OCI-LY3 (cell line): ENCODE data around the gene MCUR1.
"Not testable (repeated sequence)": the region's sequence is repeated elsewhere in the genome, so short reads cannot be mapped to it uniquely, and the experiment has no call there.

Experiments used
- H2AFZ ChIP-seq: fragments of 200-600, 300-600 bp; shearing (Covaris generic); 2 replicates; pipeline ENCODE4 v1.6.0; 2014; ENCODE audit warnings: antibody characterized with exemption, low read depth, low read length
- H3K27ac ChIP-seq: fragments of 200-600, 300-600 bp; sonication (generic); 2 replicates; pipeline ENCODE4 v1.5.1; 2014; ENCODE audit warnings: mild to moderate bottlenecking, low read length, moderate library complexity, mixed read lengths
- H3K27me3 ChIP-seq: fragments of 200-600, 300-600 bp; sonication (generic); 2 replicates; pipeline ENCODE4 v1.6.1; 2014; ENCODE audit warnings: low read depth, low read length, mixed read lengths
- H3K36me3 ChIP-seq: fragments of 200-600, 300-600 bp; sonication (generic); replicated peaks from 2 replicates; pipeline ENCODE3; 2014; ENCODE audit warnings: low read depth, low read length, mixed read lengths
- H3K4me1 ChIP-seq: fragments of 300-600, 200-600 bp; sonication (generic); 2 replicates; pipeline ENCODE4 v1.6.1; 2014; ENCODE audit warnings: low read length, mixed read lengths
- H3K4me2 ChIP-seq: fragments of 200-600, 300-600 bp; sonication (generic); 2 replicates; pipeline ENCODE4 v1.6.1; 2014; ENCODE audit warnings: low read length, mixed read lengths
- H3K4me3 ChIP-seq: fragments of 300-600, 200-600 bp; sonication (generic); 2 replicates; pipeline ENCODE4 v1.5.1; 2014; ENCODE audit warnings: antibody characterized with exemption, mild to moderate bottlenecking, low read length, moderate library complexity
- H3K79me2 ChIP-seq: fragments of 300-600, 200-600 bp; shearing (Covaris generic); 2 replicates; pipeline ENCODE4 v1.6.1; 2014; ENCODE audit warnings: mild to moderate bottlenecking, low read length, mixed read lengths
- H3K9ac ChIP-seq: fragments of 300-600, 200-600 bp; shearing (Covaris generic); 2 replicates; pipeline ENCODE4 v1.6.0; 2014; ENCODE audit warnings: mild to moderate bottlenecking, low read length, moderate library complexity
- H3K9me3 ChIP-seq: fragments of 200-600, 300-600 bp; shearing (Covaris generic); 2 replicates; pipeline ENCODE4 v1.6.1; 2014; ENCODE audit warnings: low read length, mixed read lengths; ENCODE audit not compliant: insufficient read depth
- H4K20me1 ChIP-seq: fragments of 200-600, 300-600 bp; sonication (generic); 2 replicates; pipeline ENCODE4 v1.6.1; 2016; ENCODE audit warnings: low read length, mixed read lengths; ENCODE audit not compliant: insufficient read depth
- CTCF ChIP-seq: fragments of 200-600, 300-600 bp; sonication (generic); IDR thresholded peaks from 2 replicates; pipeline ENCODE4 v1.5.1; 2014; ENCODE audit warnings: antibody characterized with exemption, low read length, low read depth
- EZH2phosphoT487 ChIP-seq: fragments of 200-600 bp; shearing (Covaris generic); IDR thresholded peaks from 2 replicates; pipeline ENCODE4 v1.6.1; 2018; ENCODE audit warnings: antibody characterized with exemption, mixed run types, low read depth

Gene MCUR1

GRCh38 chr6:13788820-13789219 is 25.5 kb downstream of the MCUR1 start:
- Histone ChIP-seq H3K9me3 (no peaks in the 10 kb centered on the region), H2AFZ (no peak overlapping the region), H3K4me3 (no peak overlapping the region), H3K27me3 (no peaks in the 10 kb centered on the region), H3K4me2 (no peak overlapping the region), H4K20me1 (no peaks in the 10 kb centered on the region), H3K4me1 (no peaks in the 10 kb centered on the region), H3K27ac (no peak overlapping the region), H3K79me2 (no peaks in the 10 kb centered on the region), H3K9ac (no peak overlapping the region), H3K36me3 (peaks cover 3% of the 10 kb centered on the region)
- TF ChIP-seq CTCF: no peak
- no peak for TF ChIP-seq EZH2phosphoT487

- no peaks in the 10 kb centered on the region for H4K20me1 ChIP-seq
- H3K9ac ChIP-seq: no peak overlapping the region
- no peaks in the 10 kb centered on the region for H3K79me2 ChIP-seq
- H3K9me3 ChIP-seq: no peaks in the 10 kb centered on the region
- no peak overlapping the region for H2AFZ ChIP-seq
- H3K4me1 ChIP-seq: no peaks in the 10 kb centered on the region
- no peaks in the 10 kb centered on the region for H3K27me3 ChIP-seq
- H3K27ac ChIP-seq: no peak overlapping the region
- H3K36me3 ChIP-seq: no peaks in the 10 kb centered on the region
- no peak for TF ChIP-seq CTCF
- TF ChIP-seq EZH2phosphoT487: no peak
- no peak overlapping the region for H3K4me2 ChIP-seq
- no peak overlapping the region for H3K4me3 ChIP-seq
Observed at GRCh38 chr6:13787137-13787536, 27.2 kb downstream of the MCUR1 start.

GRCh38 chr6:13780162-13780561 is 34.2 kb downstream of the MCUR1 start:
- H4K20me1 ChIP-seq, H3K27me3 ChIP-seq, H3K4me2 ChIP-seq, H2AFZ ChIP-seq, H3K4me1 ChIP-seq, H3K9me3 ChIP-seq, H3K79me2 ChIP-seq, H3K4me3 ChIP-seq, H3K9ac ChIP-seq, H3K36me3 ChIP-seq, H3K27ac ChIP-seq: not testable (repeated sequence)

- H3K9me3 ChIP-seq: no peaks in the 10 kb centered on the region
- H3K4me1 ChIP-seq: no peaks in the 10 kb centered on the region
- no peak overlapping the region for H3K4me3 ChIP-seq
- H2AFZ ChIP-seq: no peak overlapping the region
- no peak overlapping the region for H3K27ac ChIP-seq
- no peak overlapping the region for H3K9ac ChIP-seq
- no peaks in the 10 kb centered on the region for H3K27me3 ChIP-seq
- no peaks in the 10 kb centered on the region for H3K36me3 ChIP-seq
- no peak for TF ChIP-seq CTCF
- TF ChIP-seq EZH2phosphoT487: no peak
- H3K4me2 ChIP-seq: no peak overlapping the region
- H3K79me2 ChIP-seq: no peaks in the 10 kb centered on the region
- H4K20me1 ChIP-seq: no peaks in the 10 kb centered on the region
Observed at GRCh38 chr6:13778028-13778427, 36.3 kb downstream of the MCUR1 start.

GRCh38 chr6:13776602-13777001 is 37.8 kb downstream of the MCUR1 start:
- Histone ChIP-seq H3K27ac (no peak overlapping the region), H3K4me2 (no peak overlapping the region), H3K9ac (no peak overlapping the region), H3K4me3 (no peak overlapping the region), H3K27me3 (no peaks in the 10 kb centered on the region), H3K79me2 (no peaks in the 10 kb centered on the region), H2AFZ (no peak overlapping the region), H3K36me3 (no peaks in the 10 kb centered on the region), H4K20me1 (no peaks in the 10 kb centered on the region), H3K9me3 (no peaks in the 10 kb centered on the region), H3K4me1 (no peaks in the 10 kb centered on the region)
- TF ChIP-seq CTCF: no peak
- TF ChIP-seq EZH2phosphoT487: no peak

GRCh38 chr6:13775466-13775865 is 38.9 kb downstream of the MCUR1 start:
- H3K4me1 ChIP-seq, H3K9me3 ChIP-seq, H4K20me1 ChIP-seq, H3K27ac ChIP-seq, H3K27me3 ChIP-seq, H3K79me2 ChIP-seq, H3K9ac ChIP-seq, H3K36me3 ChIP-seq, H3K4me3 ChIP-seq, H2AFZ ChIP-seq, H3K4me2 ChIP-seq: not testable (repeated sequence)
